Kidney capillary endothelial cell (primary cell): ENCODE results near the gene MAP1LC3B.
A peak's percentile ranks its signal among the peaks of the same experiment; 100 is the strongest.
"Not testable (repeated sequence)": the region's sequence is repeated elsewhere in the genome, so short reads cannot be mapped to it uniquely, and the experiment has no call there.

ENCODE experiments used
- DNase-seq: peaks from one replicate; pipeline ENCODE4 v3.0.0-alpha.2; 2018; ENCODE audit warnings: low spot score

MAP1LC3B gene

DNA sequence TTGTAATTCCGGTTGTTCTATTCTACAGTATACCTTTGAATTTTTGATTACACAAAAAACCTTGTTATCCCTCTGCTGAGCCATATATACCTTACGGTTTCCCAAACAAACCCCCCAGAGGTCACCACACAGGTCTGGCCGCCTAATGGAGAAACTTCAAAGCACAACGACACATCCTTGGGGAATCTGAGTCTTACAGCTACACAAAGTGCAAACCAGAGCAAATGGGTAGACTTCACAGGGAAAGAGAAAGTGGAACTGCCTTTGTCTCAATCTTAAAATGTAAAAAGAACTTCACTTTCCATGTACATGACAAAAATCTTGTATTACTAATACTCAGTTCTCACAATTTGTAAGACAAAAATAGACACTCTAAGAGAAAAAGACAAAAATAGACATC, 11.3 kb upstream of the MAP1LC3B start:
- DNase-seq = no peak

- no peak for DNase-seq
Measured at GRCh38 chr16:87382023-87382785, 9.9 kb upstream of the MAP1LC3B start.

- DNase-seq = peak; percentile 85
Measured at GRCh38 chr16:87383505-87384161, 8.5 kb upstream of the MAP1LC3B start, which contains the start of gene FBXO31. Gene FBXO31 (minus strand): TSS chr16:87383776. CDS start chr16:87383744, 32 bp downstream.

GRCh38 chr16:87384162-87384874, 7.8 kb upstream of the MAP1LC3B start:
- no peak for DNase-seq

GRCh38 chr16:87384875-87385167, 7.3 kb upstream of the MAP1LC3B start:
- DNase-seq = not testable (repeated sequence)

- DNase-seq = peak; percentile 99
Measured at GRCh38 chr16:87387942-87388817, 4.0 kb upstream of the MAP1LC3B start.

DNA sequence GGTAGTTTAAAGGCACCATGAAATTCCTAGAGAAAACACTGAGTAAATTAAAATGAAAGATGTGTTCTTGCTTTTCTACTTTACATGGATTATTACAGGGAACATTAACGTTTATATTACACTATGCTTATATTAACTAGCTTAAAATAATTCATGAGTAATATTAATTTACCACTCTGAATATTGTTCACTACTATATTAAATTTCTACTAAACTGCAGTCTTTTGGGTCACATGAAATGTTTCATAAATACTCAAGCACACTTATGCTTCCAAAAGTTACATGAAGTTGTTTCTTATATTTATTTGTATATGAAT, 3.4 kb upstream of the MAP1LC3B start:
- no peak for DNase-seq

- DNase-seq = no peak
Measured at GRCh38 chr16:87389245-87389644, 2.9 kb upstream of the MAP1LC3B start.

DNA sequence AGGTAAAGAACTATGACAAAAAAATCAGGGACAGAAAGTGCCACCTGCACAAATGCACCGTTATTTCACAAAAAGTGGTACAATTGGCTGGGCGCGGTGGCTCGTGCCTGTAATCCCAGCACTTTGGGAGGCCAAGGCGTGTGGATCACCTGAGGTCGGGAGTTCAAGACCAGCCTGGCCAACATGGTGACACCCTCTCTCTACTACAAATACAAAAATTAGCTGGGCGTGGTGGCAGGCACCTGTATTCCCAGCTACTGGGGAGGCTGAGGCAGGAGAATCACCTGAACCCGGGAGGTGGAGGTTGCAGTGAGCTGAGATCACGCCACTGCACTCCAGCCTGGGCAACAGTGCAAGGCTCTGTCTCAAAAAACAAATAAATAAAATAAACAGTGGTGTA, 2.2 kb upstream of the MAP1LC3B start:
- not testable (repeated sequence) for DNase-seq

- no peak for DNase-seq
Measured at GRCh38 chr16:87390641-87391323, 1.4 kb upstream of the MAP1LC3B start.

GRCh38 chr16:87391324-87391949, 699 bp upstream of the MAP1LC3B start:
- no peak for DNase-seq

- no peak for DNase-seq
Measured at GRCh38 chr16:87392821-87393679, 914 bp downstream of the MAP1LC3B start.

- DNase-seq = no peak
Measured at GRCh38 chr16:87393680-87394055, 1.5 kb downstream of the MAP1LC3B start.

- no peak for DNase-seq
Measured at GRCh38 chr16:87395181-87395842, 3.2 kb downstream of the MAP1LC3B start.

- no peak for DNase-seq
Measured at GRCh38 chr16:87404764-87405625, 12.9 kb downstream of the MAP1LC3B start.

GRCh38 chr16:87406495-87407088, 14.5 kb downstream of the MAP1LC3B start:
- DNase-seq = no peak

DNA sequence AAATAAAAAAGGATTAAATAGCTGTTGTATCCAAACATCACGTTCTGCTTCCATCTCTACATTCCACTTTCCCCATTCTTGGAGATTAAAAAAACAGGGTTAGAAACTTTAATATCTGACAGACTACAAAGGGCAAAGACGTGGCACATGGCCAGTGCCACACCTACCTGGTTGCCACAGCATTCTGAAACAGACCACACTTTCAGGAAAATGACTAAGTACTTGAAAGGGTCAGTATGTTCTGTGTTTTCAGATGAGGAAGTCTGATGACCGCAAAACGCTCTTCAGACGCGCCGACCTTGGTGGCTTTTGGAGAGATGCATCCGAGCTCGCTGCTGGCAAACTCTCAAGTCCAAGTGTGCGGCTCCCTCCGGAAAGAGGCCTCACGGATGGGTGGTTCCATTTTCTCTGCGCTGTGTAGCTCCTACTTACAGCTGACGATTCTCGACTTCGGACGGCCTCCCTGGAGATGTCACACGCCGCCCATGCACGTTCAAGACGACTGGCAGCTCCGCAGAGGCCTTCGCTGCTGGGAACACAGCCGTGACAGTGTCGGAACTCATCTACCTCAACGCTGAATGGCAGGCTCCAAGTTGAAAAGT, 15.5 kb downstream of the MAP1LC3B start:
- peak; percentile 52 for DNase-seq

DNA sequence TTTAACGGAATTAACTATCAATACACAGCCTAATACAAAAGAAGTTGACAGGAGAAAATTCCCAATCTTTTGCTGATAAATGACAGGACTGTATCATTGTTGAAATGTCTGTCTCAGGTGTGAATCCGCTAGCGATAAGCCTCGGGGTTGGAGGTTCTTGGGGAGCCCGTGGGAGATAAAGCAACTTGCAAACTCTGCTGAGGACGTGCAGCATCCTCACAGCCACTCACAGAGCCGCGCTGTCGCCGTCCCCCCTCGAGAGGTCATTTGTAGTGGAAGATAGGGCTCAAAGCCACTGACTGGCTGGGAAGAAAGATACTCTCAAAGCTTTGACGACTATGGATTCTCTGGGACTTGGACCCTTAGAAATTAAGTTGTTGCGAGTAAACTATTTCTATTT, 17.0 kb downstream of the MAP1LC3B start:
- DNase-seq = no peak
